Gastrocnemius medialis (tissue), 4 donors: ENCODE data around the gene CEL. TPM values are rescaled to one million over a fixed set of nuclear protein-coding genes. Genes with fewer than 3 reads are reported as not detected.
"Not testable (repeated sequence)": the region's sequence is repeated elsewhere in the genome, so short reads cannot be mapped to it uniquely, and the experiment has no call there.

Experiments used
- ATAC-seq, 2 donors: fragments of 150-250 bp; one replicate each; pipeline ENCODE4 v1.9.1; 2016
- DNase-seq, 2 donors: peaks; one replicate each; pipeline ENCODE4 v3.0.0-alpha.2; 2019
- H3K27ac ChIP-seq, 4 donors: fragments of 200-600 bp; sonication (generic); 1 replicate in 1 of 4; 2 replicates in 3 of 4; pipeline ENCODE4 v1.5.1; 2016 to 2018; ENCODE audit warnings: mild to moderate bottlenecking in 2 of 4, moderate library complexity in 1 of 4
- H3K27me3 ChIP-seq, 3 donors: fragments of 200-600 bp; sonication (generic) in 2 of 3; 1 replicate in 1 of 3; 2 replicates in 2 of 3; pipeline versions ENCODE4 v1.5.1 to v1.6.0; 2016 to 2019; ENCODE audit warnings: mild to moderate bottlenecking in 1 of 3, moderate library complexity in 1 of 3
- H3K36me3 ChIP-seq, 2 donors: fragments of 200-600 bp; sonication (generic) in 1 of 2; one replicate each; pipeline ENCODE4 v1.5.1; 2017 to 2018
- H3K4me1 ChIP-seq, 2 donors: fragments of 200-600 bp; sonication (generic) in 1 of 2; one replicate each; pipeline ENCODE4 v1.5.1; 2016 to 2017; ENCODE audit warnings: mild to moderate bottlenecking in 2 of 2
- H3K4me3 ChIP-seq, 4 donors: fragments of 200-600 bp; sonication (generic) in 3 of 4; 1 replicate in 1 of 4; 2 replicates in 3 of 4; pipeline ENCODE4 v1.5.1; 2016 to 2019; ENCODE audit warnings: mild to moderate bottlenecking in 2 of 4
- H3K9me3 ChIP-seq, 3 donors: fragments of 200-600 bp; sonication (generic) in 2 of 3; 1 replicate in 1 of 3; 2 replicates in 2 of 3; pipeline ENCODE4 v1.5.1; 2016 to 2019
- CTCF ChIP-seq, 5 experiments: fragments of 450-650 bp in 3 of 5; fragments of 200-600 bp in 2 of 5; sonication (generic) in 2 of 5; IDR thresholded peaks in 4 of 5; conservative IDR thresholded peaks in 1 of 5; 1 replicate in 4 of 5; 2 replicates in 1 of 5; pipeline ENCODE4 v1.5.1; 2016 to 2019; ENCODE audit warnings: antibody characterized with exemption in 5 of 5, mild to moderate bottlenecking in 3 of 5, moderate library complexity in 3 of 5
- POLR2A ChIP-seq, 2 donors: fragments of 450-650 bp; IDR thresholded peaks; one replicate each; pipeline ENCODE4 v1.6.1; 2017; ENCODE audit warnings: antibody characterized with exemption in 2 of 2, mild to moderate bottlenecking in 2 of 2, moderate library complexity in 2 of 2
- in situ Hi-C, 4 donors: fragments of 200-750 bp; cut with MboI; loops; one replicate each; pipeline versions ENCODE4 v1.15.0 to v1.8.0; 2017; ENCODE audit warnings: low sequenced_read_pairs in 4 of 4
- intact Hi-C: fragments of 100-400 bp; cut with DNase I; formaldehyde crosslinking; loops from one replicate; pipeline ENCODE4 v1.15.1; 2023; ENCODE audit warnings: low total_unique reads
- total RNA-seq, 4 donors: library from RNA; depleted of rRNA; stranded (reverse); fragments of >200 nt; gene quantifications; one replicate each; pipeline versions ENCODE4 v1.1.0 to v1.2.3, GENCODE V29; 2016

CEL gene
- total RNA-seq, 4 donors from 2014 or later = 0.13 to 1.8 TPM; not detected in 2

- no peaks in the 10 kb centered on the region for H3K36me3 ChIP-seq
- H3K9me3 ChIP-seq = no peaks in the 10 kb centered on the region
- H3K27me3 ChIP-seq = no peaks in the 10 kb centered on the region
- TF ChIP-seq POLR2A (IDR thresholded peaks at IDR 0.05) (no peak), CTCF (IDR thresholded peaks at IDR 0.05 in 4 of 5, conservative IDR thresholded peaks at IDR 0.05 in 1 of 5) (no peak)
- in situ Hi-C loops = no loop called here
- DNase-seq = no peak
- no peak overlapping the region for H3K27ac ChIP-seq
- ATAC-seq = no peak
- intact Hi-C loops = no loop called here
- H3K4me3 ChIP-seq = no peak overlapping the region
- H3K4me1 ChIP-seq = no peaks in the 10 kb centered on the region
Measured at GRCh38 chr9:133071484-133072150, 9.8 kb downstream of the CEL start.

DNA sequence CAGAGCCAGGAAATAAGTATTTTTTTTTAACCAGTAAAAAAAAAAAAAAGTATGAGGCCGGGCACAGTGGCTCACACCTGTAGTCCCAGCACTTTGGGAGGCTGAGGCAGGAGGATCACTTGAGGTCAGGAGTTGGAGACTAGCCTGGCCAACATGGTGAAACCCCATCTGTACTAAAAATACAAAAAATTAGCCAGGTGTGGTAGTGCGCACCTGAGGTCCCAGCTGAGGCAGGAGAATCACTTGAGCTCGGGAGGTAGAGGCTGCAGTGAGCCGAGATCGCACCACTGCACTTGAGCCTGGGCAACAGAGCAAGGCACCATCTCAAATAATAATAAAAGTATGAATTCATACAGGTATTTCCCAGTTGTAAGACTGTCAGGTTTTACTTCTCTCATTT is 10.4 kb downstream of the CEL start:
- intact Hi-C loops, H3K27me3 ChIP-seq, DNase-seq, H3K4me3 ChIP-seq, H3K36me3 ChIP-seq, ATAC-seq, H3K27ac ChIP-seq, H3K4me1 ChIP-seq, in situ Hi-C loops, H3K9me3 ChIP-seq: not testable (repeated sequence)

GRCh38 chr9:133073086-133074014 is 11.6 kb downstream of the CEL start:
- in situ Hi-C loops = no loop called here

GRCh38 chr9:133074111-133074651 is 12.4 kb downstream of the CEL start:
- DNase-seq (no peak), ATAC-seq (no peak)
- in situ Hi-C loops = no loop called here
- H3K9me3 ChIP-seq = no peaks in the 10 kb centered on the region
- intact Hi-C loops = no loop called here
- H3K4me3 ChIP-seq = no peak overlapping the region
- no peak overlapping the region for H3K27ac ChIP-seq
- H3K4me1 ChIP-seq = no peaks in the 10 kb centered on the region
- TF ChIP-seq CTCF (IDR thresholded peaks at IDR 0.05 in 4 of 5, conservative IDR thresholded peaks at IDR 0.05 in 1 of 5) (no peak), POLR2A (IDR thresholded peaks at IDR 0.05) (no peak)
- H3K27me3 ChIP-seq = no peaks in the 10 kb centered on the region
- H3K36me3 ChIP-seq = no peaks in the 10 kb centered on the region

More at GRCh38 chr9:133073086-133074014, 11.6 kb downstream of the CEL start:
- Histone ChIP-seq H3K27me3 (no peaks in the 10 kb centered on the region), H3K36me3 (no peaks in the 10 kb centered on the region), H3K4me3 (no peak overlapping the region), H3K4me1 (no peaks in the 10 kb centered on the region), H3K27ac (no peak overlapping the region), H3K9me3 (no peaks in the 10 kb centered on the region)
- intact Hi-C loops = no loop called here
- DNase-seq (no peak), ATAC-seq (no peak)
- no peak for TF ChIP-seq POLR2A (IDR thresholded peaks at IDR 0.05)
- no peak for TF ChIP-seq CTCF (IDR thresholded peaks at IDR 0.05 in 4 of 5, conservative IDR thresholded peaks at IDR 0.05 in 1 of 5)
